HG03139 (cell line): ENCODE measurements around the gene MRPL39.
A peak's percentile ranks its signal among the peaks of the same experiment; 100 is the strongest.

ENCODE experiments used
- ATAC-seq: cut with Tn5 transposase; IDR thresholded peaks from one replicate; pipeline ENCODE4 v1.9.1; 2021; ENCODE audit not compliant: unreplicated experiment

Gene MRPL39

GRCh38 chr21:25615880-25616279 lies 8.6 kb upstream of the MRPL39 start:
- no peak for ATAC-seq

GRCh38 chr21:25614441-25614840 lies 7.2 kb upstream of the MRPL39 start:
- ATAC-seq = no peak

- peak; percentile 69 for ATAC-seq
Measured at GRCh38 chr21:25608044-25608737, 910 bp upstream of the MRPL39 start.

GRCh38 chr21:25589887-25590286 lies 17.4 kb downstream of the MRPL39 start:
- no peak for ATAC-seq

- ATAC-seq = no peak
Measured at GRCh38 chr21:25586791-25587190, 20.5 kb downstream of the MRPL39 start.

GRCh38 chr21:25586326-25586725 lies 21.0 kb downstream of the MRPL39 start:
- ATAC-seq = no peak

- ATAC-seq = no peak
Measured at GRCh38 chr21:25584833-25585676, 22.2 kb downstream of the MRPL39 start.

GRCh38 chr21:25583370-25584130 lies 23.7 kb downstream of the MRPL39 start:
- ATAC-seq = no peak

- ATAC-seq = no peak
Measured at GRCh38 chr21:25582888-25583287, 24.4 kb downstream of the MRPL39 start.

- no peak for ATAC-seq
Measured at GRCh38 chr21:25582164-25582790, 25.0 kb downstream of the MRPL39 start.

- no peak for ATAC-seq
Measured at GRCh38 chr21:25581582-25581981, 25.7 kb downstream of the MRPL39 start.

- ATAC-seq = no peak
Measured at GRCh38 chr21:25580912-25581260, 26.4 kb downstream of the MRPL39 start.

GRCh38 chr21:25579226-25580013 lies 27.9 kb downstream of the MRPL39 start:
- ATAC-seq = no peak

- peak; percentile 24 for ATAC-seq
Measured at GRCh38 chr21:25578056-25578961, 29.0 kb downstream of the MRPL39 start.

- no peak for ATAC-seq
Measured at GRCh38 chr21:25577424-25578055, 29.7 kb downstream of the MRPL39 start.

GRCh38 chr21:25573409-25574206 lies 33.7 kb downstream of the MRPL39 start:
- ATAC-seq = no peak

- ATAC-seq = peak; percentile 30
Measured at GRCh38 chr21:25572861-25573310, 34.4 kb downstream of the MRPL39 start.

GRCh38 chr21:25571726-25572121 lies 35.6 kb downstream of the MRPL39 start:
- ATAC-seq = no peak
